Activated CD4-positive, CD25-positive, alpha-beta regulatory T cell treated with anti-CD3 and anti-CD28 coated beads, Interleukin-2, amount 50 U/mL, for 24 hours (primary cell): ENCODE measurements around the gene ZNF747.
"Not testable (repeated sequence)": the region's sequence is repeated elsewhere in the genome, so short reads cannot be mapped to it uniquely, and the experiment has no call there.

ENCODE experiments used
- ATAC-seq, 2 donors: fragments of 150-1000 bp; cut with Tn5 transposase; one replicate each; pipeline ENCODE4 v1.10.0; 2021; ENCODE audit warnings: mild to moderate bottlenecking in 1 of 2, moderate library complexity in 1 of 2

Gene ZNF747

GRCh38 chr16:30532285-30533145 lies 2.1 kb downstream of the ZNF747 start:
- ATAC-seq: no peak

- ATAC-seq: no peak
These were observed 4.3 kb downstream of the ZNF747 start for GRCh38 chr16:30530163-30531037.

GRCh38 chr16:30528799-30529457 lies 5.7 kb downstream of the ZNF747 start:
- ATAC-seq: no peak

GRCh38 chr16:30527635-30528178 lies 7.0 kb downstream of the ZNF747 start:
- no peak for ATAC-seq

GRCh38 chr16:30526823-30527634 lies 7.6 kb downstream of the ZNF747 start:
- peak; percentile 90 to 92 for ATAC-seq

- peak; percentile 3 to 6 for ATAC-seq
These were observed 8.4 kb downstream of the ZNF747 start, which contains the start of gene ZNF768 for GRCh38 chr16:30526137-30526822. Gene ZNF768 (minus strand): TSS chr16:30526566. CDS start chr16:30526413, 153 bp downstream.

GRCh38 chr16:30525844-30526136 lies 8.9 kb downstream of the ZNF747 start:
- no peak for ATAC-seq

GRCh38 chr16:30524575-30525568 lies 9.8 kb downstream of the ZNF747 start:
- ATAC-seq: no peak

GRCh38 chr16:30523768-30524574 lies 10.7 kb downstream of the ZNF747 start:
- no peak for ATAC-seq

GRCh38 chr16:30522702-30523463 lies 11.8 kb downstream of the ZNF747 start:
- not testable (repeated sequence) for ATAC-seq

- no peak for ATAC-seq
These were observed 12.6 kb downstream of the ZNF747 start for GRCh38 chr16:30521873-30522641.

- ATAC-seq: no peak
These were observed 13.2 kb downstream of the ZNF747 start for GRCh38 chr16:30521476-30521872.

GRCh38 chr16:30519120-30520049 lies 15.3 kb downstream of the ZNF747 start:
- no peak for ATAC-seq

- ATAC-seq: no peak
These were observed 16.1 kb downstream of the ZNF747 start for GRCh38 chr16:30518552-30518951.

- no peak for ATAC-seq
These were observed 19.4 kb downstream of the ZNF747 start for GRCh38 chr16:30515275-30515674.

- no peak for ATAC-seq
These were observed 23.1 kb downstream of the ZNF747 start for GRCh38 chr16:30511509-30511908.
